NCI-H446 treated with DMSO at 0.1 percent for 48 hours (cell line): Measurements from ENCODE around the gene TSPAN31.
"Not testable (repeated sequence)": the region's sequence is repeated elsewhere in the genome, so short reads cannot be mapped to it uniquely, and the experiment has no call there.

Experiments used
- DNase-seq: peaks from one replicate; lab custom pipeline; 2025; lab: John Stamatoyannopoulos, UW

TSPAN31 gene

GRCh38 chr12:57744777-57745484 lies at the start of gene TSPAN31:
Gene TSPAN31, plus strand, starts transcription at chr12:57745039. Its CDS starts 116 bp downstream, at chr12:57745155.
- DNase-seq, result peak; percentile 96

GRCh38 chr12:57695770-57696432 lies 48.9 kb upstream of the TSPAN31 start:
- no peak for DNase-seq

- no peak for DNase-seq
Observed at GRCh38 chr12:57697076-57697475, 47.8 kb upstream of the TSPAN31 start.

- DNase-seq, result no peak
Observed at GRCh38 chr12:57698414-57698813, 46.4 kb upstream of the TSPAN31 start.

- DNase-seq, result no peak
Observed at GRCh38 chr12:57700317-57700716, 44.5 kb upstream of the TSPAN31 start.

GRCh38 chr12:57707250-57707649 lies 37.6 kb upstream of the TSPAN31 start:
- DNase-seq, result no peak

GRCh38 chr12:57708296-57708695 lies 36.5 kb upstream of the TSPAN31 start:
- no peak for DNase-seq

GRCh38 chr12:57712701-57713100 lies 32.1 kb upstream of the TSPAN31 start:
- DNase-seq, result no peak

GRCh38 chr12:57713209-57713608 lies 31.6 kb upstream of the TSPAN31 start:
- DNase-seq, result no peak

- DNase-seq, result not testable (repeated sequence)
Observed at GRCh38 chr12:57715036-57715748, 29.6 kb upstream of the TSPAN31 start.

- DNase-seq, result no peak
Observed at GRCh38 chr12:57715786-57716185, 29.1 kb upstream of the TSPAN31 start.

- DNase-seq, result no peak
Observed at GRCh38 chr12:57716305-57716704, 28.5 kb upstream of the TSPAN31 start.

GRCh38 chr12:57717131-57717530 lies 27.7 kb upstream of the TSPAN31 start:
- no peak for DNase-seq

GRCh38 chr12:57717846-57718640 lies 26.8 kb upstream of the TSPAN31 start:
- no peak for DNase-seq

GRCh38 chr12:57718641-57719528 lies 26.0 kb upstream of the TSPAN31 start:
- no peak for DNase-seq

GRCh38 chr12:57719777-57720605 lies 24.8 kb upstream of the TSPAN31 start:
- no peak for DNase-seq

- DNase-seq, result no peak
Observed at GRCh38 chr12:57720606-57721595, 23.9 kb upstream of the TSPAN31 start.

- DNase-seq, result not testable (repeated sequence)
Observed at GRCh38 chr12:57721846-57722608, 22.8 kb upstream of the TSPAN31 start.
